ENCODE results near the gene IFT81. TPM values are rescaled to one million over a fixed set of nuclear protein-coding genes. Genes with fewer than 3 reads are reported as not detected.

IFT81 gene
- total RNA-seq, 5 donors from 2014 or later (not counting 1 experiment from before 2014, with no cell fraction given) = 0.73 to 2.3 (median 1.5) TPM

GRCh38 chr12:110174373-110174996 is 50.3 kb downstream of the IFT81 start:
- CTCF ChIA-PET = no interaction called here

GRCh38 chr12:110175201-110175600 is 51.0 kb downstream of the IFT81 start:
- no peaks in the 10 kb centered on the region for H3K9me3 ChIP-seq
- DNase-seq (no peak), ATAC-seq (replicated peaks in 1 of 4) (no peak)
- WGBS (ENCODE audit: insufficient coverage) = 100% methylated on average over 1 of the region's 4 CpGs
- no peaks in the 10 kb centered on the region for H3K9me3 Mint-ChIP-seq
- H3K27me3 Mint-ChIP-seq = no peaks in the 10 kb centered on the region
- H3K4me3 ChIP-seq (ENCODE audit: control insufficient read depth in 1 of 2, extremely low read depth in 1 of 2, low read length in 1 of 2) = no peak overlapping the region
- H3K27me3 ChIP-seq (replicated peaks in 1 of 2; ENCODE audit: control insufficient read depth in 2 of 2, extremely low read depth in 1 of 2, insufficient read depth in 2 of 2, low read length in 1 of 2) = no peaks in the 10 kb centered on the region
- ChIA-PET POLR2A (no interaction called here), CTCF (no interaction called here)
- H3K4me1 Mint-ChIP-seq = no peaks in the 10 kb centered on the region
- H3K4me3 Mint-ChIP-seq = no peak overlapping the region
- no peak overlapping the region for H3K27ac ChIP-seq (ENCODE audit: low read length)
- no peak overlapping the region for H3K27ac Mint-ChIP-seq
- H3K36me3 ChIP-seq (ENCODE audit: control insufficient read depth in 2 of 2, extremely low read depth in 1 of 2, insufficient read depth in 1 of 2, low read length in 1 of 2) = no peaks in the 10 kb centered on the region
- no peaks in the 10 kb centered on the region for H3K36me3 Mint-ChIP-seq
- H3K4me1 ChIP-seq (ENCODE audit: control insufficient read depth in 1 of 2, extremely low read depth in 1 of 2, insufficient read depth in 2 of 2, low read length in 2 of 2) = no peaks in the 10 kb centered on the region

More at GRCh38 chr12:110174373-110174996, 50.3 kb downstream of the IFT81 start:
- Mint-ChIP-seq H3K27me3 (no peaks in the 10 kb centered on the region), H3K9me3 (no peaks in the 10 kb centered on the region), H3K4me3 (no peak overlapping the region), H3K4me1 (no peaks in the 10 kb centered on the region), H3K36me3 (no peaks in the 10 kb centered on the region), H3K27ac (no peak overlapping the region)
- no peaks in the 10 kb centered on the region for H3K27me3 ChIP-seq (replicated peaks in 1 of 2; ENCODE audit: control insufficient read depth in 2 of 2, extremely low read depth in 1 of 2, insufficient read depth in 2 of 2, low read length in 1 of 2)
- POLR2A ChIA-PET = no interaction called here
- WGBS (ENCODE audit: insufficient coverage) = 100% methylated on average over 1 of the region's 6 CpGs
- no peak overlapping the region for H3K27ac ChIP-seq (ENCODE audit: low read length)
- no peaks in the 10 kb centered on the region for H3K36me3 ChIP-seq (ENCODE audit: control insufficient read depth in 2 of 2, extremely low read depth in 1 of 2, insufficient read depth in 1 of 2, low read length in 1 of 2)
- ATAC-seq (replicated peaks in 1 of 4) = no peak
- H3K4me1 ChIP-seq (ENCODE audit: control insufficient read depth in 1 of 2, extremely low read depth in 1 of 2, insufficient read depth in 2 of 2, low read length in 2 of 2) = no peaks in the 10 kb centered on the region
- no peaks in the 10 kb centered on the region for H3K9me3 ChIP-seq
- no peak overlapping the region for H3K4me3 ChIP-seq (ENCODE audit: control insufficient read depth in 1 of 2, extremely low read depth in 1 of 2, low read length in 1 of 2)
- no peak for DNase-seq

DNA sequence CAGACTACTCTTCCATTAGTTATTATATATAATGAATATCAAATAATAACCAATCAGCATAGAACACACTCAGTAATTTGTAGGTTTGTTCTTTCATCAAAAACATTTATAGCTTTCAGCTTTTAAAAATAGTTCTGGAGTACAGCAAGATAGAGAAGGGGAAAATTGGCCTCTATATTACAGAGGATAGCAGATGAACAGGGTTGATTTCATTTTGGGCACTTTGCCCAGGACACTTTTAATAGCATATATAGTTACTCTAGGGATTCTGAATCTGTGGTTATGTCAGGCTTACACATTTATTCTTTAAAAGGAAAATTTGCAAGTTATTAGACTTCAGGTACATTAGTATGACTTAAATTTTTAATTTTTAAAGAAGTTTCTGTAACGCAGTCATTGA is 52.6 kb downstream of the IFT81 start:
- no peaks in the 10 kb centered on the region for H3K9me3 ChIP-seq
- H3K27me3 ChIP-seq (replicated peaks in 1 of 2; ENCODE audit: control insufficient read depth in 2 of 2, extremely low read depth in 1 of 2, insufficient read depth in 2 of 2, low read length in 1 of 2) = no peaks in the 10 kb centered on the region
- H3K27me3 Mint-ChIP-seq = no peaks in the 10 kb centered on the region
- no peaks in the 10 kb centered on the region for H3K4me1 ChIP-seq (ENCODE audit: control insufficient read depth in 1 of 2, extremely low read depth in 1 of 2, insufficient read depth in 2 of 2, low read length in 2 of 2)
- H3K9me3 Mint-ChIP-seq = no peaks in the 10 kb centered on the region
- WGBS (ENCODE audit: insufficient coverage) = no CpG with 5 or more reads among the region's 1 CpG
- no peaks in the 10 kb centered on the region for H3K4me1 Mint-ChIP-seq
- CTCF ChIA-PET = no interaction called here
- no peak overlapping the region for H3K4me3 Mint-ChIP-seq
- ATAC-seq (replicated peaks in 1 of 4) (no peak), DNase-seq (no peak)
- H3K4me3 ChIP-seq (ENCODE audit: control insufficient read depth in 1 of 2, extremely low read depth in 1 of 2, low read length in 1 of 2) = no peak overlapping the region
- POLR2A ChIA-PET = no interaction called here
- no peak overlapping the region for H3K27ac Mint-ChIP-seq
- no peak overlapping the region for H3K27ac ChIP-seq (ENCODE audit: low read length)
- H3K36me3 ChIP-seq (ENCODE audit: control insufficient read depth in 2 of 2, extremely low read depth in 1 of 2, insufficient read depth in 1 of 2, low read length in 1 of 2) = no peaks in the 10 kb centered on the region
- H3K36me3 Mint-ChIP-seq = no peaks in the 10 kb centered on the region

DNA sequence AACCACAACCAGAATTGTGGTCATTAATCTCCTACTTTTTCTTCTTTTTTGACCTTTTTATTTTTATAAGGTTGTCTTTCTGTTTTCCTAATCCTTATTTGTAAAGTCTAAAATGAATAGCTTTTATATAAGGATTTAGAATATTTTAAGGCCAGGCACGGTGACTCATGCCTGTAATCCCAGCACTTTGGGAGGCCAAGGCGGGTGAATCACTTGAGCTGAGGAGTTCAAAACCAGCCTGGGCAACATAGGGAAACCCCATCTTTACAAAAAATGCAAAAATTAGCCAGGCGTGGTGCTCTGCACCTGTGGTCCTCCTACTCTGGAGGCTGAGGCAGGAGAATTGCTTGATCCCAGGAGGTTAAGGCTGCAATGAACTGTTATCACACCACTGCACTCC is 55.1 kb downstream of the IFT81 start:
- ChIA-PET POLR2A (no interaction called here), CTCF (interaction anchor here (0.6 to 1.5 kb wide), 2 partner anchors 18 to 75 kb away, joined by 3 read pairs; no protein-coding TSS in a partner anchor)
- no peak for DNase-seq
- Mint-ChIP-seq H3K4me1 (no peaks in the 10 kb centered on the region), H3K4me3 (no peak overlapping the region), H3K36me3 (no peaks in the 10 kb centered on the region), H3K27me3 (no peaks in the 10 kb centered on the region), H3K9me3 (no peaks in the 10 kb centered on the region), H3K27ac (no peak overlapping the region)
- 60% methylated on average over 1 of the region's 3 CpGs for WGBS (ENCODE audit: insufficient coverage)
- no peak for ATAC-seq (replicated peaks in 1 of 4)
- H3K27me3 ChIP-seq (replicated peaks in 1 of 2; ENCODE audit: control insufficient read depth in 2 of 2, extremely low read depth in 1 of 2, insufficient read depth in 2 of 2, low read length in 1 of 2) = no peaks in the 10 kb centered on the region
- no peaks in the 10 kb centered on the region for H3K9me3 ChIP-seq
- H3K4me3 ChIP-seq (ENCODE audit: control insufficient read depth in 1 of 2, extremely low read depth in 1 of 2, low read length in 1 of 2) = no peak overlapping the region
- no peaks in the 10 kb centered on the region for H3K36me3 ChIP-seq (ENCODE audit: control insufficient read depth in 2 of 2, extremely low read depth in 1 of 2, insufficient read depth in 1 of 2, low read length in 1 of 2)
- no peak overlapping the region for H3K27ac ChIP-seq (ENCODE audit: low read length)
- H3K4me1 ChIP-seq (ENCODE audit: control insufficient read depth in 1 of 2, extremely low read depth in 1 of 2, insufficient read depth in 2 of 2, low read length in 2 of 2) = no peaks in the 10 kb centered on the region

DNA sequence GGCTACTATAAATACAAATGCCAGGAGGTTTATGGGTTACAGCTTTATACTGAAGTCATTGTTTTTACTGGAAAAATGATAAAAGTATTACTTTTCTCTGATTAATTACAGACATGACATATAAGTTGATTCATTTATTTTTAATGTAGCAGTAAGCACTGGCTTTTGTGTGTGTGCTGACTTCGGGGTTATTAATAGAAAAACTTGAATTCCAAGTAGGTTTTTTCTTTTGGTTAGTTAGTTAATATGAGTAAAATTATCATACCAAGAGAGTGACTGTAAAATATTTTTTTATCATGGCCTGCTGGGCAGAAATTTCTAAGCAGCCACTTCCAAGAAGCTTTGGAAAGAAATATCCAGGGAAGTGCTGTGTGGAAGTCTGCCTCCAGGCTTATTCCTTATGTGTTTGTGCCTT is 56.4 kb downstream of the IFT81 start:
- H3K4me3 Mint-ChIP-seq = no peak overlapping the region
- ATAC-seq (replicated peaks in 1 of 4) (no peak), DNase-seq (no peak)
- Histone ChIP-seq H3K36me3 (ENCODE audit: control insufficient read depth in 2 of 2, extremely low read depth in 1 of 2, insufficient read depth in 1 of 2, low read length in 1 of 2) (no peaks in the 10 kb centered on the region), H3K27ac (ENCODE audit: low read length) (no peak overlapping the region), H3K4me3 (ENCODE audit: control insufficient read depth in 1 of 2, extremely low read depth in 1 of 2, low read length in 1 of 2) (no peak overlapping the region), H3K27me3 (replicated peaks in 1 of 2; ENCODE audit: control insufficient read depth in 2 of 2, extremely low read depth in 1 of 2, insufficient read depth in 2 of 2, low read length in 1 of 2) (no peaks in the 10 kb centered on the region), H3K4me1 (ENCODE audit: control insufficient read depth in 1 of 2, extremely low read depth in 1 of 2, insufficient read depth in 2 of 2, low read length in 2 of 2) (no peaks in the 10 kb centered on the region), H3K9me3 (no peaks in the 10 kb centered on the region)
- H3K4me1 Mint-ChIP-seq = no peaks in the 10 kb centered on the region
- no peaks in the 10 kb centered on the region for H3K9me3 Mint-ChIP-seq
- POLR2A ChIA-PET = no interaction called here
- no peaks in the 10 kb centered on the region for H3K27me3 Mint-ChIP-seq
- no CpG with 5 or more reads among the region's 1 CpG for WGBS (ENCODE audit: insufficient coverage)
- no peaks in the 10 kb centered on the region for H3K36me3 Mint-ChIP-seq
- CTCF ChIA-PET = interaction anchor here in 1 of 2 donors (0.7 kb wide), 1 partner anchor 12 kb away, joined by 3 read pairs; no protein-coding TSS in a partner anchor
- H3K27ac Mint-ChIP-seq = no peak overlapping the region

DNA sequence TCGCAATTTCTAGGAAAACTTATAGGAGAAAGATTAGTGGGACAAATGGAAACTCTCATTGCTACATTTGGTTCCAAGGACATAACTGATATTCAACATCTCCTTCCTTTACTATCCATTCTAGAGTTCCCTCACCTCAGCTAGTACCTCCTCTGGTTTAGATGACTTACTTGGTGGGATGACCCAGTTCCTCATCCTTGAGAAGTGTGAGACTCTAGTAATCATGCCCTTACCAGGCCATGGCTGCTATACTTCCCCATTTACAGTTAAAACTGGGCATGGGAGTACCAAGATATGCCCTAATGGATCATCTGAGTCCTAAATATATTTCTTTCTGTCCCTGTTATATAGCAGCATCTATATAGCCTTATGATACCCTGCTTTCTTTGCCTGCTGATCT is 58.1 kb downstream of the IFT81 start:
- POLR2A ChIA-PET = no interaction called here
- no peak for ATAC-seq (replicated peaks in 1 of 4)
- no CpG with 5 or more reads among the region's 1 CpG for WGBS (ENCODE audit: insufficient coverage)

DNA sequence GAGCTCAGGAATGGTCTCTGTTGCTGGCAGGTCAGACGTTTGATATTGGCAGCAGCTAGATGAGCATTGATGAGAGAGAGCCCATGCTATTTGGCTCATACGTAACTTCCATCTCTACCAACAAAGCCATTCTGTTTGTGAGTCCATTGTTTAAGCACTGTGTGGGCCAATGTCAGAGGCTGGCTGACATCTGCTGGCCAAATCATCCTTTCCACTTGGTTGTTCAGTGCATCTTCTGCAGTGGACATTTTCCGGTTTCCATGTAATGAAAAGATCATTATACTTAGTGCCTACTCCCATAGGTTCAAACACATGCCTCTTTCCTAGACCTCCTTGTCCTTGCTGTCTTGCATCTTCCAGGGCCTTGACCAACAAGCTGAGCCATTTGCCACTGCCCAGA is 59.2 kb downstream of the IFT81 start:
- Mint-ChIP-seq H3K36me3 (peaks cover 10% of the 10 kb centered on the region), H3K27me3 (no peaks in the 10 kb centered on the region), H3K9me3 (peaks cover 6 to 14% (median 8%) of the 10 kb centered on the region in 3 donors), H3K4me1 (no peaks in the 10 kb centered on the region), H3K27ac (no peak overlapping the region), H3K4me3 (no peak overlapping the region)
- Histone ChIP-seq H3K27ac (ENCODE audit: low read length) (no peak overlapping the region), H3K27me3 (replicated peaks in 1 of 2; ENCODE audit: control insufficient read depth in 2 of 2, extremely low read depth in 1 of 2, insufficient read depth in 2 of 2, low read length in 1 of 2) (no peaks in the 10 kb centered on the region), H3K4me3 (ENCODE audit: control insufficient read depth in 1 of 2, extremely low read depth in 1 of 2, low read length in 1 of 2) (no peak overlapping the region), H3K36me3 (ENCODE audit: control insufficient read depth in 2 of 2, extremely low read depth in 1 of 2, insufficient read depth in 1 of 2, low read length in 1 of 2) (no peaks in the 10 kb centered on the region), H3K4me1 (ENCODE audit: control insufficient read depth in 1 of 2, extremely low read depth in 1 of 2, insufficient read depth in 2 of 2, low read length in 2 of 2) (no peaks in the 10 kb centered on the region), H3K9me3 (no peaks in the 10 kb centered on the region)
- ChIA-PET CTCF (no interaction called here), POLR2A (no interaction called here)
- 100% methylated on average over 2 of the region's 3 CpGs for WGBS (ENCODE audit: insufficient coverage)
- ATAC-seq (replicated peaks in 1 of 4) (no peak), DNase-seq (no peak)

More for the DNA sequence above, 58.1 kb downstream of the IFT81 start:
- no peak overlapping the region for H3K4me3 ChIP-seq (ENCODE audit: control insufficient read depth in 1 of 2, extremely low read depth in 1 of 2, low read length in 1 of 2)
- H3K36me3 ChIP-seq (ENCODE audit: control insufficient read depth in 2 of 2, extremely low read depth in 1 of 2, insufficient read depth in 1 of 2, low read length in 1 of 2) = no peaks in the 10 kb centered on the region
- H3K9me3 ChIP-seq = no peaks in the 10 kb centered on the region
- H3K27me3 ChIP-seq (replicated peaks in 1 of 2; ENCODE audit: control insufficient read depth in 2 of 2, extremely low read depth in 1 of 2, insufficient read depth in 2 of 2, low read length in 1 of 2) = no peaks in the 10 kb centered on the region
- H3K27ac Mint-ChIP-seq = no peak overlapping the region
- DNase-seq = no peak
- peaks cover 6 to 14% (median 8%) of the 10 kb centered on the region in 3 donors for H3K9me3 Mint-ChIP-seq
- no peaks in the 10 kb centered on the region for H3K4me1 ChIP-seq (ENCODE audit: control insufficient read depth in 1 of 2, extremely low read depth in 1 of 2, insufficient read depth in 2 of 2, low read length in 2 of 2)
- no peak overlapping the region for H3K4me3 Mint-ChIP-seq
- no peak overlapping the region for H3K27ac ChIP-seq (ENCODE audit: low read length)
- peaks cover 10% of the 10 kb centered on the region for H3K36me3 Mint-ChIP-seq
- CTCF ChIA-PET = no interaction called here
- H3K4me1 Mint-ChIP-seq = no peaks in the 10 kb centered on the region
- H3K27me3 Mint-ChIP-seq = no peaks in the 10 kb centered on the region
